Brain microvascular endothelial cell (primary cell): ENCODE data around the gene PGR.

Experiments
- DNase-seq: peaks from one replicate; pipeline ENCODE4 v3.0.0-alpha.2; 2020
- H3K27ac ChIP-seq: fragments of 250-450 bp; sonication (Bioruptor Pico); 2 replicates; pipeline ENCODE4 v1.5.1; 2020; ENCODE audit warnings: mild to moderate bottlenecking, moderate library complexity
- H3K27me3 ChIP-seq: fragments of 250-450 bp; sonication (Bioruptor Pico); replicated peaks from 2 replicates; pipeline ENCODE4 v1.5.1; 2020; ENCODE audit warnings: mild to moderate bottlenecking
- H3K36me3 ChIP-seq: fragments of 250-450 bp; sonication (Bioruptor Pico); replicated peaks from 2 replicates; pipeline ENCODE4 v1.5.1; 2020; ENCODE audit warnings: mild to moderate bottlenecking
- H3K4me3 ChIP-seq: 2 replicates; pipeline ENCODE4 v1.5.1; 2011; ENCODE audit warnings: low read depth, mild to moderate bottlenecking, control low read depth, low read length, moderate library complexity
- CTCF ChIP-seq: IDR thresholded peaks from 2 replicates; pipeline ENCODE4 v1.5.1; 2011; ENCODE audit warnings: low read depth, mild to moderate bottlenecking, moderate library complexity, low read length, control low read depth, inconsistent platforms; ENCODE audit errors: missing control alignments
- in situ Hi-C: cut with HindIII; loops from 2 replicates; pipeline ENCODE4 v1.10.0; 2017; ENCODE audit warnings: low sequenced_read_pairs, low pct_ligation_motif_present

The PGR gene

DNA sequence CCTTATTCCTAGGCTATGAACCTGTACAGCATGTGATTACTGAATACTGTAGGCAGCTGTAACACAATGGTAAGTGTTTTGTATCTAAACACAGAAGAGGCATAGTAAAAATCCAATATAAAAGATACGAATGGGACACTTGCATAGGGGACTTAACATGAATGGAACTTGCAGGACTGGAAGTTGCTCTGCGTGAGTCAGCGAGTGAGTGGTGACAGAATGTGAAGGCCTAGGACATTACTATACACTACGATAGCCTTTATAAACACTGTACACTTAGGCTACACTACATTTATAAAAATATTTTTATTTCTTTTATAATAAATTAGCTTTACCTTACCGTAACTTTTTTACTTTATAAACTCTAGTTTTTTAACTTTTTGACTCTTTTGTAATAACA is 81.1 kb downstream of the PGR start:
- no peak for DNase-seq
- no peak overlapping the region for H3K4me3 ChIP-seq
- in situ Hi-C loops, result no loop called here
- H3K36me3 ChIP-seq, result no peaks in the 10 kb centered on the region
- TF ChIP-seq CTCF, result no peak
- no peak overlapping the region for H3K27ac ChIP-seq
- H3K27me3 ChIP-seq, result no peaks in the 10 kb centered on the region

DNA sequence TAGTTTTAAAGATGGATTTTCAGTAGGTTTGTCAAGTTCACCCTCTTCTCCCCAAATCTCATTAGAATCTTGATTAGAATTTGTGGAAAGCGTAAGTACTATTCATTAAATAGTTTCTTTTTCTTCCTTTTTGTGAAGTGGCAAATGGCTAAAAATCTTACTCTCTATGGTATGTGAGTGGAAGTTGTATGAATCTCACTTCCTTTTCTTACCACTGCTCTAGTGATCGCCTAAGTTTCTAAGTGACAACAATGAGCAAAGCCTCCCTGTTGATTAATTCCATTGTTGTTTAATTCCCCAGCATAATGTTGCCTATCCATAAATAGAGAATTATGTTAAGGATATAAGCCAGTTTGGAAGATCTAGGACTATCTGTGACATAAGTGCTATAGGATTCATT is 82.7 kb downstream of the PGR start:
- TF ChIP-seq CTCF, result no peak
- no peaks in the 10 kb centered on the region for H3K36me3 ChIP-seq
- in situ Hi-C loops, result no loop called here

DNA sequence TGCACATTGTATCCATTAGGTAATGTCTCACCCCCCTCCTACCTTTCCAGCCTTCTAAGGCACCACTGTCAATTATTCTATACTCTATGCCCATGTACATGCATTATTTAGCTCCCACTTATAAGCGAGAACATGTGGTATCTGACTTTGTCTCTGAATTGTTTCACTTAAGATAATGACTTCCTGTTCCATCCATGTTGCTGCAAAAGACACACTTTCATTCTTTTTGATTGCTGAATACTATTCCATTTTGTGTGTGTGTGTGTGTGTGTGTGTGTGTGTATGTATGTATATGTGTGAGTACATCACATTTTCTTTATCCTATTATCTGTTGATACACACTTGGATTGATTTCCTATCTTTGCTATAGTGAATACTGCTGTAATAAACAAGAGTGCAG is 84.2 kb downstream of the PGR start:
- DNase-seq, result no peak
- H3K27me3 ChIP-seq, result no peaks in the 10 kb centered on the region
- H3K4me3 ChIP-seq, result no peak overlapping the region
- TF ChIP-seq CTCF, result no peak
- no peak overlapping the region for H3K27ac ChIP-seq
- in situ Hi-C loops, result no loop called here
- no peaks in the 10 kb centered on the region for H3K36me3 ChIP-seq

More for the DNA sequence above, 82.7 kb downstream of the PGR start:
- Histone ChIP-seq H3K27ac (no peak overlapping the region), H3K27me3 (no peaks in the 10 kb centered on the region), H3K4me3 (no peak overlapping the region)
- DNase-seq, result no peak

DNA sequence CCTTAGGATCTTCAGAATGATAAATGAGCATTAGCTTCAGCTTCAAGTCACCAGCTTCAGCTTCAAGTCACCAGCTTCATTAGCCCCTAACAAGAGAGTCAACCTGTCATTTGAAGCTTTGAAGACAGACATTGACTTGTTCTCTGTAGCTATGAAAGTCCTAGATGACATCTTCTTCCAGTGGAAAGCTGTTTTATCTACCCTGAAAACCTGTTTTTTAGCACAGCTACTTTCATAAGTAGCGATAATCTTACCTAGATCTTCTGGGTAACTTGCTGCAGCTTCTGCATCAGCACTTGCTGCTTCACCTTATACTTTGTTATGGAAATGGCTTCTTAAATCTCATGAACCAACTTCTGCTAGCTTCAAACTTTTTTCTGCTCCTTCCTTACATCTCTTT is 85.7 kb downstream of the PGR start:
- Histone ChIP-seq H3K36me3 (no peaks in the 10 kb centered on the region), H3K27me3 (no peaks in the 10 kb centered on the region), H3K4me3 (no peak overlapping the region), H3K27ac (no peak overlapping the region)
- TF ChIP-seq CTCF, result no peak
- in situ Hi-C loops, result no loop called here
- DNase-seq, result no peak

DNA sequence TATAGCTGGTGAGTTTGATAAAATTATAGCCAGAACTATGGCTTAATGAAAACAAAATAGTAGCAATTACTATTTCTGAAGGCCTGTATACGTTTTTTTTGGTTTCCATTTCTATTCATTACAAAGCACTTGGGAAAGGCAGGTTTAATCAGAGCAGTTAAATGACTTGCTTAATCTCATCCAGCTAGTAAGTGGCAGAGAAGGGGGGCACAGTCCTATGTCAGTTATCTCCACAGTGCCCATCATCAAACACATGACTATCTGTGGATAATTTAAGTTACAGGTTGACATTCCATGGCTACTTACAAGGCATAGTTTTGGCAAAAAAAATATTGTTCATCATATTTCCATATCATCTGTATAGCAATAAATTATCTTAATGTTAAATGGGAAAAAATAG is 93.7 kb downstream of the PGR start:
- no peaks in the 10 kb centered on the region for H3K36me3 ChIP-seq

More for the DNA sequence above, 93.7 kb downstream of the PGR start:
- no peaks in the 10 kb centered on the region for H3K27me3 ChIP-seq
- TF ChIP-seq CTCF, result no peak
- H3K4me3 ChIP-seq, result no peak overlapping the region
- in situ Hi-C loops, result no loop called here
- no peak for DNase-seq
- no peak overlapping the region for H3K27ac ChIP-seq
